GM13977 (cell line): ENCODE results near the gene ASPM.

Experiments
- DNase-seq: peaks from one replicate; pipeline ENCODE4 v3.0.0; 2012; ENCODE audit warnings: low spot score
- CTCF ChIP-seq: IDR thresholded peaks from 2 replicates; pipeline ENCODE4 v1.5.1; 2012; ENCODE audit warnings: mild to moderate bottlenecking, control low read depth; ENCODE audit not compliant: insufficient read depth; ENCODE audit errors: extremely low read depth, missing control alignments
- in situ Hi-C: fragments of 300-500 bp; cut with MboI; formaldehyde crosslinking; loops from one replicate; pipeline ENCODE4 v1.12.0; 2022; ENCODE audit warnings: low sequenced_read_pairs, low pct_unique_long_range_greater_than_20kb, mixed read lengths, inconsistent platforms; ENCODE audit not compliant: unreplicated experiment

Gene ASPM

GRCh38 chr1:197146101-197147095 is at the start of gene ASPM:
Gene ASPM, minus strand, starts transcription at chr1:197146669. Its CDS starts 232 bp downstream, at chr1:197146437.
- in situ Hi-C loops: no loop called here
- peak; percentile 89 for DNase-seq
- TF ChIP-seq CTCF: no peak

GRCh38 chr1:197195100-197195499 is 48.6 kb upstream of the ASPM start:
- no peak for TF ChIP-seq CTCF
- DNase-seq: no peak
- in situ Hi-C loops: loop anchor here (25.0 kb wide), 1 partner anchor 142 kb away; no protein-coding TSS in a partner anchor

- DNase-seq: no peak
- in situ Hi-C loops: loop anchor here (25.0 kb wide), 1 partner anchor 153 kb away; no protein-coding TSS in a partner anchor
- TF ChIP-seq CTCF: no peak
These were observed 37.7 kb upstream of the ASPM start for GRCh38 chr1:197184190-197184589.

GRCh38 chr1:197183195-197183748 is 36.8 kb upstream of the ASPM start:
- in situ Hi-C loops: loop anchor here (25.0 kb wide), 1 partner anchor 154 kb away; no protein-coding TSS in a partner anchor
- DNase-seq: no peak
- TF ChIP-seq CTCF: no peak

- in situ Hi-C loops: loop anchor here (25.0 kb wide), 1 partner anchor 155 kb away; no protein-coding TSS in a partner anchor
- no peak for TF ChIP-seq CTCF
- no peak for DNase-seq
These were observed 36.2 kb upstream of the ASPM start for GRCh38 chr1:197182716-197183115.

- no peak for TF ChIP-seq CTCF
- no peak for DNase-seq
- in situ Hi-C loops: loop anchor here (25.0 kb wide), 1 partner anchor 155 kb away; no protein-coding TSS in a partner anchor
These were observed 35.5 kb upstream of the ASPM start for GRCh38 chr1:197181982-197182381.
